ENCODE data around the gene PIK3R1.
A peak's percentile ranks its signal among the peaks of the same experiment; 100 is the strongest.

PIK3R1 gene

GRCh38 chr5:68261169-68261568 is 45.6 kb downstream of the PIK3R1 start:
- no peak overlapping the region for H3K27ac ChIP-seq
- TF ChIP-seq, protein P1, sequence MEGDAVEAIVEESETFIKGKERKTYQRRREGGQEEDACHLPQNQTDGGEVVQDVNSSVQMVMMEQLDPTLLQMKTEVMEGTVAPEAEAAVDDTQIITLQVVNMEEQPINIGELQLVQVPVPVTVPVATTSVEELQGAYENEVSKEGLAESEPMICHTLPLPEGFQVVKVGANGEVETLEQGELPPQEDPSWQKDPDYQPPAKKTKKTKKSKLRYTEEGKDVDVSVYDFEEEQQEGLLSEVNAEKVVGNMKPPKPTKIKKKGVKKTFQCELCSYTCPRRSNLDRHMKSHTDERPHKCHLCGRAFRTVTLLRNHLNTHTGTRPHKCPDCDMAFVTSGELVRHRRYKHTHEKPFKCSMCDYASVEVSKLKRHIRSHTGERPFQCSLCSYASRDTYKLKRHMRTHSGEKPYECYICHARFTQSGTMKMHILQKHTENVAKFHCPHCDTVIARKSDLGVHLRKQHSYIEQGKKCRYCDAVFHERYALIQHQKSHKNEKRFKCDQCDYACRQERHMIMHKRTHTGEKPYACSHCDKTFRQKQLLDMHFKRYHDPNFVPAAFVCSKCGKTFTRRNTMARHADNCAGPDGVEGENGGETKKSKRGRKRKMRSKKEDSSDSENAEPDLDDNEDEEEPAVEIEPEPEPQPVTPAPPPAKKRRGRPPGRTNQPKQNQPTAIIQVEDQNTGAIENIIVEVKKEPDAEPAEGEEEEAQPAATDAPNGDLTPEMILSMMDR (conservative IDR thresholded peaks at IDR 0.05) = no peak

GRCh38 chr5:68261569-68262065 is 46.1 kb downstream of the PIK3R1 start:
- TF ChIP-seq, protein P1 (conservative IDR thresholded peaks at IDR 0.05) = no peak; the same call in 1 of the 2 replicates
- H3K27ac ChIP-seq = no peak overlapping the region

GRCh38 chr5:68264024-68264956 is 48.7 kb downstream of the PIK3R1 start:
- peak overlapping the region; percentile 57 for H3K27ac ChIP-seq
- TF ChIP-seq, protein P1 (conservative IDR thresholded peaks at IDR 0.05) = no peak

DNA sequence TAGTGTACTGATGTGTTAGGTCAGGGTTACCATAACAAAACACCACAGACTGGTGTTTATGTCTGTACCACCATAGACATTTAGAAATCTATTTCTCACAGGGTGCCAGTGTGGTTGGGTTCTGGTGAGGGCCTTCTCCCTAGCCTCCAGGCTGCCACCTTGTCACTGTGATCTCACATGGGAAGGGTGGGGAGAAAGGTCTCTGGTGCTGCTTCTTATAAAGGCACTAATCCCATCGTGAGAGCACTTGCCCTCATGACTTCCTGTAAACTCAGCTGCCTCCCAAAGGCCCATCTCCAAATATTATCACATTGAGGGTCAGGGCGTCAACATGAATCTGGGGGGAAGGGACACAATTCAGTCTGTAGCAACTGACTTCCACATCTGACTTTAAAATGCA is 49.8 kb downstream of the PIK3R1 start:
- H3K27ac ChIP-seq = no peak overlapping the region
- TF ChIP-seq, protein P1 (conservative IDR thresholded peaks at IDR 0.05) = no peak

DNA sequence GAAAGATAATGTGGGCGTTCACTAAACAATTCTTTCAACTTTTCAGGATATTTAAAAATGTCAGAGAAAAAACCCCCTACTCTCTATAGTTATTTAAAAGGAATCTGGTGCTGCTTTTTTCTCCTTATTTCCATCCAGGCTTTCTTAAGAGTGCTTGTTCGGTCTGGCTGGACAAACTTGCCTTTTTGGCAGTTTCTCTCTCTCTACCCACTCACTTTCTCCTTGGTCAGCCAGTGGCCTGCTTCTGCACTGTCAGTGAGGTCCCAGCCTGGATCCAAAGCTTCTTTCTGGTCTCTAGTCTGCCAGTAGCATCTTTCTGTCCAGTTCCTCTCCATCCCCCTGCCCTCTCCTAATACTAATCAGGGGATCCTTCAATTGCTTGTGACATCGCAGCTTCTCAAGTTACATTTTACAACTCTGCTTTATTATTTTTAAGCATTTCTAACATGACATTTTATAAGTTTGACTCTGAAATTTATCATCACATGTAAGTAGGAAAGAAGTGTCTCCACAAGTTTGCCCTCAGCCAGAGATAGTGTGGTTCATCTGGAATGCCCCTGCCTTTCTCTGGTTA is 50.4 kb downstream of the PIK3R1 start:
- TF ChIP-seq, protein P1 (conservative IDR thresholded peaks at IDR 0.05) = no peak
- no peak overlapping the region for H3K27ac ChIP-seq

DNA sequence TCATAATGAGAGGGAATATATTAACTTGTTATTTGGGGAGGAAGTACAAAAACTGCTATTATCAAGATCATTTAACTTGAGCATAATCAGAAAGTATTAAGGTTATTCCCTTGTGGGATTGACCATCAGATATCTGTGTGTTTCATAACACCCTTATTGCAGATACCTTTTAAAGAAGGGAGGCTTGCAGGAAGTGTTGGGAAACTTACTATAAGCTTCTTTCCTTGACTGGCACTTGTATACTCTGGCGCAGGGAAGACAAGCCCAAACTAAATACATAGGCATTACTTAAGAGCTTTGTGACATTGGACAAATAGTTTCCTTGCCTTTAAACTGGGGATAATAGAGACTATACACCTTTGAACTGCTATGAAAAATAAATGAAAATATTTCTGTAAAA is 50.9 kb downstream of the PIK3R1 start:
- H3K27ac ChIP-seq = no peak overlapping the region
- TF ChIP-seq, protein P1 (conservative IDR thresholded peaks at IDR 0.05) = no peak

GRCh38 chr5:68267066-68267465 is 51.5 kb downstream of the PIK3R1 start:
- H3K27ac ChIP-seq = no peak overlapping the region
- TF ChIP-seq, protein P1 (conservative IDR thresholded peaks at IDR 0.05) = no peak

Data from VCaP (cell line).